LNCAP (cell line): ENCODE data around the gene ELMOD1.

ENCODE experiments used
- CTCF ChIP-seq: fragments of 450-650 bp; IDR thresholded peaks from 2 replicates; pipeline ENCODE4 v1.5.1; 2017; ENCODE audit warnings: mild to moderate bottlenecking

Gene ELMOD1

DNA sequence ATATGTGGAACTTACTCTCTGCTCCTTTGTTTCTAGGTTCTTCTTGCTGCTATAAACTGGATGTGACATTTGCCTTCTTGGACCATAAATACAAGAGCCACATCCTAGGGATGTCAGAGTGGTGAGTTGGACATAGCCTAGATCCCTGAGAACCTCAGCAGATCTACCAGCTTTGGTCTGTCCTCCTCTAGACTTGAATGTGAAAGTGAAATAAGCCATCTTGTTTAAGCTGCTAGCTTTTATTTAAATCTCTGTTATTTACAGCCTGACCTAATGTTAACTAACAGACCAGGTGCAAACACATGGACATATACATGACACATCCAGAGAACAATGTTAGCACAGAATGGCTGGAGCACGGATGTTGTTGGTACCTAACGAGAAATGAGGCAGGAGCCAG is 85.0 kb downstream of the ELMOD1 start:
- no peak for TF ChIP-seq CTCF

DNA sequence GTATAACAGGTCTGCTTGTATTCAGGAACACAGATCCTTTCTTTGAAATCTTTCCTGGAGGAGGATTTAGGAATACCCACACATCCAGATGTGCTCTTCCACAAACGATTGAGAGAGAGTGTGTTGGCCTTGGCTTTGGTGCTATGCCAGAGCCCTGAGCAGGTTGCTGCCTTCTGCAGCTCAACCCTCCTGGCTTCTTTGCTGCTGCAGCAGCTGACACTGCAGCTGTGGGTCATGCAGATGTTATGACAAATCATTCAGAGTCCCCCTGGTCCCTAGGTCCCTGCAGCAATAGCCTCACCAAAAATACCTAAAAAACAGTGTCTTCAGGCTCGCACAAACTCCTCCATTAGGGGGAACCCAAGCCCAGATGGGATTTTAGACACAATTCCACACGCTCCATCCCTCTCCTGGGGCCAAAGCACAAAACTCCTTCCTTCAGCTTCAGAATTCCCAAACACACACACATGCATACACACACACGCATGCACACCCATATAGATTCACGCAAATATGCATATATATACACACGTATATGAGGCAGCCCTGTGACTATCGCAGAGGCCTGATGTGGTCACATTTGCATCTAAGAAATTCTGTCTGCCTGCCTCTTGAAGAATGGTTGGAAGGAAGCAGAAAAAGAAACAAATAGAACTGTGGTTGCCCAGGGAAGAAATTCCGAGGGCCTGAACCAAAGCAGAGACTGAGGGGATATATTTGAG is 85.5 kb downstream of the ELMOD1 start:
- no peak for TF ChIP-seq CTCF

- no peak for TF ChIP-seq CTCF
These were observed 87.1 kb downstream of the ELMOD1 start for GRCh38 chr11:107677924-107678631.

DNA sequence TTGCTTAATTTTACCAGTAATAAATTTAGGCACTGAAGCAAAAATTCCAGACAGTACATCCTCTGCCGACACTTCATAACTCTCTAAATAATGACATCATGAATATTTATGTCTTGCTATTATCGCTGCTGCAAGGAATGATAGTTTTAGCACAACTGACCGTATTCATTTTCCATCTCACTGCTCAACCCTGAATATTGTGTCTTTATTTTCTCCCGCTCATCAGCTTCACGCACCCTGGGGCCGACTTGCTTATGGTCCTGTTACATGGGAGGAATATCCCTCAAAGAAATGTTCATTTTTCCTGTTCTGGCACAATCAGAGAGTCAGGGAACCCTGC is 87.7 kb downstream of the ELMOD1 start:
- no peak for TF ChIP-seq CTCF

- no peak for TF ChIP-seq CTCF
These were observed 88.5 kb downstream of the ELMOD1 start for GRCh38 chr11:107679255-107680024.

- no peak for TF ChIP-seq CTCF
These were observed 91.2 kb downstream of the ELMOD1 start for GRCh38 chr11:107682171-107682570.

- TF ChIP-seq CTCF: no peak
These were observed 91.6 kb downstream of the ELMOD1 start for GRCh38 chr11:107682572-107682971.
